Measurements from ENCODE around the gene JAK1.

DNA sequence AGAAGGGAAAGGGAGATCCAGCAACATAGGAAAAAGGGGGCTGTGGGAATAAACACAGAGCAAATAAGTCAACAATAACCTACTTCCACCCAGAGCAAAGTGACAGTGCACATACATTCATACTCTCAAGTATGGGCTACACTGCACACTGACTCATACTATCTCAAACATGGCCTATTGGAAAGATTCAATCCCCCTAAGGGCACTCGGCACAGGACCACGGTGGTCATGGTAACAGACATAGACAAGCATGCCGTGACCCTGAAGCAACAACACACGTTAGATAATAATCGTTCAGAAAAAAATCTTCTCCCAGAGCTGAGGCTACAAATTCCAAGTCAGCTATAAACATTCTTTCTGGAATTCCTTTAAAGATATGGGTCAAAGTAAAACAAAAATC is 16.8 kb upstream of the JAK1 start:
- no peak for TF ChIP-seq CTCF (conservative IDR thresholded peaks at IDR 0.05; ENCODE audit: low read depth, low read length)
- no peak for TF ChIP-seq EZH2 (IDR thresholded peaks at IDR 0.05; ENCODE audit: borderline replicate concordance, low read depth, low read length, poor library complexity, severe bottlenecking)
